A673 (cell line): ENCODE results near the gene CHRDL1. TPM values are rescaled to one million over a fixed set of nuclear protein-coding genes. Genes with fewer than 3 reads are reported as not detected.
A peak's percentile ranks its signal among the peaks of the same experiment; 100 is the strongest.

Experiments used
- BruUV-seq: library from RNA; stranded (reverse); fragments of 400-500 nt; replicated peaks from 2 replicates; lab custom pipeline; 2021; lab: Mats Ljungman, UMichigan
- CTCF ChIA-PET: fragments of 300-600 bp; sonication (Branson Sonifier 250); formaldehyde crosslinking; loops from one replicate; lab custom pipeline; 2022; ENCODE audit warnings: antibody characterized with exemption; lab: Charles Lee
- POLR2A ChIA-PET: fragments of 300-600 bp; sonication (Branson Sonifier 250); formaldehyde crosslinking; loops from one replicate; lab custom pipeline; 2022; ENCODE audit warnings: antibody characterized with exemption; ENCODE audit not compliant: low non-redundant PET; lab: Charles Lee
- DNase-seq: peaks from one replicate; pipeline ENCODE4 v3.0.0-alpha.2; 2015; ENCODE audit warnings: low spot score
- H3K27ac ChIP-seq: fragments of 200-600 bp; sonication (generic); 2 replicates; pipeline ENCODE4 v1.5.1; 2016; ENCODE audit warnings: mixed run types, low read depth, mild to moderate bottlenecking, mixed read lengths, antibody characterized with exemption, low read length; ENCODE audit not compliant: poor library complexity, severe bottlenecking
- H3K27me3 ChIP-seq: fragments of 200-600 bp; sonication (generic); replicated peaks from 2 replicates; pipeline ENCODE4 v1.6.1; 2017; ENCODE audit warnings: mixed run types, low read depth, mild to moderate bottlenecking, mixed read lengths, antibody characterized with exemption, low read length; ENCODE audit not compliant: insufficient read depth, poor library complexity
- H3K36me3 ChIP-seq: fragments of 200-600 bp; sonication (generic); 2 replicates; pipeline ENCODE4 v1.6.1; 2016; ENCODE audit warnings: mixed run types, mild to moderate bottlenecking, mixed read lengths, antibody characterized with exemption, low read length; ENCODE audit not compliant: insufficient read depth, poor library complexity, severe bottlenecking
- H3K4me1 ChIP-seq: fragments of 200-600 bp; sonication (generic); 2 replicates; pipeline ENCODE4 v1.6.1; 2017; ENCODE audit warnings: mixed run types, mild to moderate bottlenecking, mixed read lengths, antibody characterized with exemption, low read length; ENCODE audit not compliant: insufficient read depth, poor library complexity, severe bottlenecking
- H3K4me3 ChIP-seq: fragments of 200-600 bp; sonication (generic); 2 replicates; pipeline ENCODE4 v1.5.1; 2016; ENCODE audit warnings: low read depth, mixed run types, mild to moderate bottlenecking, mixed read lengths, low read length; ENCODE audit not compliant: poor library complexity, severe bottlenecking
- H3K9me3 ChIP-seq: fragments of 200-600 bp; sonication (generic); 2 replicates; pipeline ENCODE4 v1.6.1; 2016; ENCODE audit warnings: mixed run types, low read depth, mild to moderate bottlenecking, mixed read lengths, antibody characterized with exemption, low read length; ENCODE audit not compliant: poor library complexity, severe bottlenecking
- CTCF ChIP-seq: fragments of 300-800, 200-600 bp; sonication (generic); conservative IDR thresholded peaks from 2 replicates; pipeline ENCODE4 v1.5.1; 2017; ENCODE audit warnings: low read depth, mild to moderate bottlenecking, antibody characterized with exemption, low read length, moderate library complexity, mixed read lengths
- EZH2 ChIP-seq: fragments of 200-600 bp; sonication (generic); IDR thresholded peaks from 2 replicates; pipeline ENCODE4 v1.6.1; 2017; ENCODE audit warnings: borderline replicate concordance, low read depth, mild to moderate bottlenecking, mixed read lengths, antibody characterized with exemption, low read length; ENCODE audit not compliant: poor library complexity, severe bottlenecking
- intact Hi-C: fragments of 100-400 bp; cut with micrococcal nuclease; formaldehyde crosslinking; loops from one replicate; pipeline ENCODE4 v1.10.0; 2022; ENCODE audit not compliant: unreplicated experiment
- total RNA-seq: library from RNA; stranded (reverse); gene quantifications from 2 replicates; pipeline ENCODE4 v1.2.3, GENCODE V29; 2021

The CHRDL1 gene
- total RNA-seq, 1 experiment from 2014 or later, result 0.41 TPM

GRCh38 chrX:110796407-110796697, 735 bp upstream of the CHRDL1 start:
- H3K4me1 ChIP-seq, result no peaks in the 10 kb centered on the region
- H3K27ac ChIP-seq, result no peak overlapping the region
- ChIA-PET CTCF (no interaction called here), POLR2A (no interaction called here)
- TF ChIP-seq CTCF (no peak), EZH2 (no peak)
- no peaks in the 10 kb centered on the region for H3K9me3 ChIP-seq
- DNase-seq, result no peak
- intact Hi-C loops, result no loop called here
- H3K36me3 ChIP-seq, result no peaks in the 10 kb centered on the region
- no peak overlapping the region for H3K4me3 ChIP-seq
- no TSS peak for BruUV-seq
- peaks cover 48% of the 10 kb centered on the region for H3K27me3 ChIP-seq

- intact Hi-C loops, result no loop called here
- POLR2A ChIA-PET, result no interaction called here
- TF ChIP-seq EZH2 (no peak), CTCF (no peak)
- no peaks in the 10 kb centered on the region for H3K9me3 ChIP-seq
- H3K4me3 ChIP-seq, result no peak overlapping the region
- CTCF ChIA-PET, result no interaction called here
- H3K36me3 ChIP-seq, result no peaks in the 10 kb centered on the region
- no TSS peak for BruUV-seq
- no peak for DNase-seq
- H3K27me3 ChIP-seq, result peaks cover 59% of the 10 kb centered on the region
- no peaks in the 10 kb centered on the region for H3K4me1 ChIP-seq
- H3K27ac ChIP-seq, result no peak overlapping the region
Observed at GRCh38 chrX:110794601-110795000, 1.0 kb downstream of the CHRDL1 start.

GRCh38 chrX:110791071-110791470, 4.5 kb downstream of the CHRDL1 start:
- H3K27ac ChIP-seq, result no peak overlapping the region
- TF ChIP-seq CTCF, result no peak
- TF ChIP-seq EZH2, result no peak
- BruUV-seq, result no TSS peak

More at GRCh38 chrX:110791071-110791470, 4.5 kb downstream of the CHRDL1 start:
- ChIA-PET POLR2A (no interaction called here), CTCF (no interaction called here)
- Histone ChIP-seq H3K27me3 (peaks cover 61% of the 10 kb centered on the region), H3K4me3 (no peak overlapping the region), H3K9me3 (no peaks in the 10 kb centered on the region), H3K36me3 (no peaks in the 10 kb centered on the region), H3K4me1 (no peaks in the 10 kb centered on the region)
- intact Hi-C loops, result no loop called here
- peak; percentile 7 for DNase-seq
